NOMO-1 (cell line): Measurements from ENCODE around the gene RCN1.
A peak's percentile ranks its signal among the peaks of the same experiment; 100 is the strongest.
"Not testable (repeated sequence)": the region's sequence is repeated elsewhere in the genome, so short reads cannot be mapped to it uniquely, and the experiment has no call there.

Experiments
- DNase-seq, 2 experiments: peaks; one replicate each; lab custom pipeline; 2025; ENCODE audit not compliant: unreplicated experiment in 2 of 2; lab: John Stamatoyannopoulos, UW

RCN1 gene

GRCh38 chr11:32090545-32091370, at the start of gene RCN1:
TSS of gene RCN1 (plus strand) at chr11:32091074. CDS start at chr11:32091197, 123 bp downstream.
- DNase-seq = peak; percentile 37 to 65

DNA sequence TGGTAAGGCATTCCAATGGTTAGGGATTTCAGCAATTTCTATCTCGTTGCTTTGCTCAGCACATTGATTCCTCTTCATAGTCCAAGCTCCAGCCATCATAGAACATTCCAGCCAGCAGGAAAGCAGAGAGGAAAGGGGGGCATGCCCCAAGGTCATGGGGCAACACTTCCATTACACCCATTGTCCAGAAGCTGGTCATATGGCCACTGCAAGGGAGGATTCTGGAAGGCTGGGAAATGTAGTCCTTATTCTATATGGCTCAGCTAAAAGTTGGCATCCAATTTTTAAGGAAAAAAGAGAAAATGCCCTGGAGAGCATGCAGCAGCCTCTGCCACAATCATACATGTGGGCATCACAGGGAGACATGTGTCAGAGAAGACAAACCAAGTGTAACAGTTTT, 47.1 kb upstream of the RCN1 start:
- DNase-seq = no peak

DNA sequence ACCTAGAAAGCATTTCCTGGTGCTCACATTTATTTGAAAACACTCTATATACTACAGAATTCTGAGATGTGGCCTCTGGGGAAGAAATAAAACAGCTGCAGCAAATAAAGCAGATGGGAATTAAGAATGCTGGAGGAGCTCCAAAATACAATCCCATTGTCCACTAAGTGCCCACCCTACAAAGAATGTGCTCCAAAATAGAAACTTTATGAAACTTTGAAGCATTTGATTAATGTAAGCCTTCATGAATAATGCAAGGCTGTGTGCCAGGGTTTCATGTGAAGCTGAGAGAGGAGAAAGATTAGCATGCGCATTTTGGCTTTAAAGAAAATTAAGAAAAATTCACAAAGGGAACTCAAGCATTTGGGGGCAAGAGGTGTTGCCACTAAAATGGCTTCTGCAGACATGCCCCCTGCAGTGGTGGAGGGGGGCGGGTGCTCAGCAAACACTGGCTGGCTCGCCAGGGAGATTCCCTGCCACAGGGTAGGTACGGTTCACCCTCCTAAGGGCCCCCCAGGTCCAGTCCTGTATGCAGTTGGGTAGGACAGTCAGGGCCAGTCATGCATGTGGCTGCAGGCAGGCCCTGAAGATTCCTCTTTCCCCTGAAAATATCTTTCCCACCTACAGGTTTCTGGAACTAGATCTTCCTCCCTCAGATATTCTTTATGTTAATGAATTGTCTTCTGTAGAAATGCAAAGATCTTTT, 46.6 kb upstream of the RCN1 start:
- DNase-seq = no peak

GRCh38 chr11:32045456-32045855, 45.4 kb upstream of the RCN1 start:
- no peak for DNase-seq

DNA sequence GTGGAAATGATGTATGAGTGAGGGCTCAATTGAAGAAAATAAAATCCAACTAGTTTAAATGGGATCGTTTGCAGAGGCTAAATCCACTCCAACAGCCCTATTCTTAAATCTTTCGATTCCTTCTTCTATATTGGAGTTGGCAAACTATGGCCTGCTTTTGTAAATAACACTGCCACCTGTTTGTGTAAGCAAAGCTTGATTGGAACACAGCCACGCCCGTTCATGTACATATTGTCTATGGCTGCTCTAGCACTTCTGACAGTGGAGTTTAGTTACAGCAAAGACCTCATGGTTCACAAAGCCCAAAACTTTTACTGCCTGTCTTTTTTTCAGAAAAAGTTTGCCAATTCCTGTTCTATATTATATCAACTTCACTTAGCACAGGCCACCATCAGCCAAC, 40.6 kb upstream of the RCN1 start:
- DNase-seq = no peak

- peak; percentile 29 to 34 for DNase-seq
These were observed 38.7 kb upstream of the RCN1 start for GRCh38 chr11:32052215-32052614.

- DNase-seq = no peak
These were observed 37.6 kb upstream of the RCN1 start for GRCh38 chr11:32053151-32053888.

DNA sequence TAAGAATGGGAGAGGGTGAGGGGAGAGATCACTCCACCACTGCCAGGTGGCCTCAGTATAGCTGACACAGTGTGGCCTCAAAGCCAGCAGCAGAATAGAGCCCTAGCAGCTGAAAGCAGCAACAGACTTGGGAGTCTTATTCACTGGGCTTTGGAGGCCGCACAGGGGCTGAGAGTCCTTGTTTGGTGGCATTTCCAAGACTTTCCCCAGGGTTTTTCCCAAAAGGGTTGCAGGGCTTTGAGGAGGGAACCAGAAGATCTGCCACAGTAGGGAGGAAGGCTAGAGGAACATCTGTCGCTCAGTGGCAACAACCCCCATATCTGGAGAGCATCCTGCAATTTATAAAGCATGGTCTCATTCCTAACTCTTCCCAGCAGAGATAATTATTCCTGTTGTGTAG, 35.0 kb upstream of the RCN1 start:
- DNase-seq = no peak

GRCh38 chr11:32056438-32056837, 34.4 kb upstream of the RCN1 start:
- no peak for DNase-seq

- no peak for DNase-seq
These were observed 31.0 kb upstream of the RCN1 start for GRCh38 chr11:32059686-32060462.

- no peak for DNase-seq
These were observed 28.3 kb upstream of the RCN1 start for GRCh38 chr11:32062540-32062939.

GRCh38 chr11:32063031-32063430, 27.8 kb upstream of the RCN1 start:
- DNase-seq = not testable (repeated sequence)

DNA sequence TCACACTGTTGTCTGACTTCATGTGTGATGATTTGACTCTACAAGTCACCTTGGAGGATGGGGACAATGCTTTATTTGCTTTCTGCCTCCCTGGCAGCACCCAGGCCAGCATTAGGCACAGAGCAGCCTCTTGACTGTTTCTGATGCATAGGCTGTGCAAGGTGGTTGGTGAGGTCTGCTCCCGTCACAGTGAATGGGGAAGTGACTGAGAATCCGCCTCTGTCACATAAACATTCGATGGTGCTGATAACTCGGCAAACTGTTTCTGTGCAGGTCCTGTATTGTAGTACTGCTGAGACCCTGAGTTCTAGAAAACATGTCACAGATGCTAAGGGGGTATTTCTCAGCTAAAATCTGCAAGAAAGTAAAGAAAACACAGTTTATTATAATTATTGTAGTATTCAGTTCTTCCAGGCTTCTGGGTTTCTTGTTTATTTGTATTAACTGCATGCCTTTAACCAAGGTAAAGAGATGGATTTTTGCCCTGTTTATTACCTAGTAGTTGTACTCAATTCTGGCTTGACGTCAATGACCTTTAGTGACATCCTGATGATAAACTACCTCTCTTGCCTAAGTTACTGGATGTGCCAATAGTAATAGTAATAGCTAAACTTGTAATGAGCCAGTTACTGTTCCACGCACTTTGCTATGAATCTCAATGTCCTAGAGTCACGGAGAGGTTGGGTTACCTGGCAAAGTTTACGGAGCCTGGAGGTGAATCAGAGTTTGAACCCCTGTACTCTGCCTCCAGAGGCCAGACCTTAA, 24.8 kb upstream of the RCN1 start:
- no peak for DNase-seq

DNA sequence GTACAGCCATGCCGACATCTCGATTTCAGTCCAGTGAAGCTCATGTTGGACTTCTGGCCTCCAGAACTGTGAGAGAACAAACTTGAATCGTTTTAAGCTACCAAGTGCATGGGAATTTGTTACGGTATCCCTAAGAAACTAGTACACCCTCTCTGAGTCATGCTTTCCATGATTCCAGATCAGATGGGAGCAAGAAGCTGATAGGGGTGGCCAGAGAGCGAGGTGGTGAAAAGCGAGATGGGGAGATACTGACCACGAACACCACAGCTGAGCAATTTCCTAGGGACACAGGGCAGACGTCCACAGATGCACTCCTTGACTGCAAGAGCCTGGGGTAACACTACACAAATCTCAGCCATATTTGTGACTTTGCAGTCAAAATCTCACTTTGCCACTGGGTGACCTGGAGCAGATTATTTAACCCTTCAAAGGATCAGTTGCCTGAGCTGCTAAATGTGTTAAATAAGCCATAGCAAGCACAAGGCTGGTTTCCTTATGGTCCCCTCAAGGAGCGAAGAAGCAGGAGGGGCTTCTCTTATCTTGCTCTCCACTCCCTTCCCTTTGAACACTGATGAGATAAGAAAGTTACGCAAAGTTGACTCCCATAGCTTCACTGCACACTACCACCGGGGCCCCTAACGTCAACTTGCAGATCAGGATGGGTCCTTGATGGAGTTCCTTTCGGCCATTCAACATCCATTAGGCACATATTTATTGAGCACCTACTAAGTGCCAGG, 22.6 kb upstream of the RCN1 start:
- DNase-seq = no peak

DNA sequence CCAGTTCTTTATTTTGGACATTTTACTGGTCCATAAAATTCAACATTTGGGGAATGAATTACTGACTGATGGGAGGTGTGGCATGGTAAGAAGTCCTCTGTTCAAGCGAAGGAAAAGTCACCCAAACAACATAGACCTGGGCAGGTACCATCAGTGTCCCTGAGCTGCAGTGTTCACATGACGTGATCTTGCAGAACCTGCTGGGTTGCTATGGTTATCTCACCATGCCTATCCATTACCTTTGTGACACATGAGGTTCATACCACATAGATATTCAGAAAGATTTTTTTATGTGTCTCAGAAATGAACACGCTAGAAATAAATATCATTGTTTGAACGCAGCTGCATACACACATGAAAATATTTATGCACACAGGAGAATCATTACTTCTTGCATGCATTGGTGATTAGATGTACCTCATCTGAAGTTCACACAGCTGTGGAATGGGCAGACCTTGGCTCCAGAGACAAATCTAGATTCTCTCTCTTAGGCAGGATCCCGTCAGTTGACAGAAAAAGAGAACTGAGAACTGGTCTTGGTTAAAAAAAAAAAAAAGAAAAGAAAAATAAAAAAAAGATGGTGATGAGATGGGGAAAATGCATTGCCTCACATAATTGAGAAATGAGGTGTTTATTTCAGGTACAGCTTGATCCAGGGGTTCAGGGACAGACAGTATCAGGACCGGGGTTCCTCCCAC, 21.4 kb upstream of the RCN1 start:
- DNase-seq = peak in 1 of 2 experiments; percentile 24

- DNase-seq = no peak
These were observed 20.2 kb upstream of the RCN1 start for GRCh38 chr11:32070692-32071091.

- DNase-seq = no peak
These were observed 19.1 kb upstream of the RCN1 start for GRCh38 chr11:32071811-32072210.

DNA sequence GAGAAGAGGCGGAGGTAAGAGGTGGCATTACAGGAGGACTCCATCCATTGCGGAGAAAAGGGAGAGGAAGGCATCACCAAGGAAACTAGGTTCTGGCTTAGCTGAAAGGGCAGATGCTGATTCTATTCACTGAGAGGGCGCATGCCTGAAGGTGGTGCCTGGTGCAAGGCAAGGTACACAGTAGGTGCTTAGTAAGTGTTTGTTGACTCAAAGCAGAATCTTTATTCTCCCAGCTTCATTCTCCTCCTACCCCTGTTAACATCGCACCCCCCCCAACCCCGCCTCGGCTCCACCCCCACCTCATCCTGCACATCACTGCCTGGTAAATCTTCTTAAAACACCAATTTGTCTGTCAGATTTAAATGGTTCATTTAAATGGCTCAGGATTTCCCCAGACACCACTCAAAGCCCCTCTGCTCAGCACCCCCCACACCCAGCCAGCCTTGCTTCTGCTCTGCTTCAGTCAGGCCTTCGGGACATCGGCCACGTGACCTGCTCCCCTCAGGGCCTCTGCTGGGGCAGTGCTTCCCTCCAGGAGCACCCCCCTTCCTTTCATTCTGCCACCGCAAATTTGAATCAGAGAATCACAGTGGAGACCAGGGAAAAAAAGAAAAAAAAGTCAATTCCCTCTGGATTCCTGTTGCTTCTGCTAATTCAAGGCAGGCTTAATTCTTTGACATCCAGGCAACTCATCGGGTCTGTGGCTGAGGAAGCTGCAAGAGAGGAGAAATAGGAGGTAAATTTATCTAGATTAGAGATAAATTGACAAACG, 17.8 kb upstream of the RCN1 start:
- DNase-seq = no peak
